Spleen (tissue), 11 donors: ENCODE measurements around the gene STIM1. TPM values are rescaled to one million over a fixed set of nuclear protein-coding genes. Genes with fewer than 3 reads are reported as not detected.
A peak's percentile ranks its signal among the peaks of the same experiment; 100 is the strongest.

Experiments
- DNase-seq: peaks from one replicate; pipeline ENCODE4 v3.0.0-alpha.2; 2020
- H3K27ac ChIP-seq, 8 donors: fragments of 200-600 bp; sonication (generic) in 7 of 8; 1 replicate in 4 of 8; 2 replicates in 4 of 8; pipeline versions ENCODE4 v1.5.0 to v1.8.0; 2016 to 2021; ENCODE audit warnings: inconsistent platforms in 4 of 8, mild to moderate bottlenecking in 4 of 8, moderate library complexity in 1 of 8
- H3K27me3 ChIP-seq, 7 donors: fragments of 200-600 bp; sonication (generic) in 6 of 7; replicated peaks in 1 of 7; 1 replicate in 4 of 7; 2 replicates in 3 of 7; pipeline versions ENCODE4 v1.5.0 to v1.8.0; 2016 to 2021; ENCODE audit warnings: inconsistent platforms in 3 of 7, mild to moderate bottlenecking in 1 of 7
- H3K36me3 ChIP-seq, 6 donors: fragments of 200-600 bp; sonication (generic) in 5 of 6; 1 replicate in 4 of 6; 2 replicates in 2 of 6; pipeline versions ENCODE4 v1.5.0 to v1.8.0; 2016 to 2021; ENCODE audit warnings: inconsistent platforms in 2 of 6
- H3K4me1 ChIP-seq, 6 donors: fragments of 200-600 bp; sonication (generic) in 5 of 6; 1 replicate in 3 of 6; 2 replicates in 3 of 6; pipeline versions ENCODE4 v1.5.0 to v1.8.0; 2016 to 2021; ENCODE audit warnings: inconsistent platforms in 3 of 6
- H3K4me3 ChIP-seq, 8 donors: fragments of 200-600 bp; sonication (generic) in 7 of 8; 1 replicate in 4 of 8; 2 replicates in 4 of 8; pipeline versions ENCODE4 v1.5.0 to v1.8.0; 2016 to 2021; ENCODE audit warnings: inconsistent platforms in 4 of 8, mild to moderate bottlenecking in 4 of 8, moderate library complexity in 2 of 8
- H3K9me3 ChIP-seq, 8 donors: fragments of 200-600 bp; sonication (generic) in 7 of 8; 1 replicate in 4 of 8; 2 replicates in 4 of 8; pipeline versions ENCODE4 v1.5.0 to v1.8.0; 2016 to 2021; ENCODE audit warnings: inconsistent platforms in 4 of 8
- CTCF ChIP-seq, 11 experiments: fragments of 200-600 bp in 7 of 11; fragments of 450-650 bp in 4 of 11; sonication (generic) in 4 of 11; IDR thresholded peaks in 8 of 11; conservative IDR thresholded peaks in 3 of 11; 1 replicate in 7 of 11; 2 replicates in 4 of 11; pipeline versions ENCODE4 v1.4.0 to v1.8.0; 2016 to 2021; ENCODE audit warnings: antibody characterized with exemption in 11 of 11, inconsistent platforms in 4 of 11, mild to moderate bottlenecking in 1 of 11
- POLR2A ChIP-seq, 3 donors: fragments of 450-650 bp; IDR thresholded peaks; one replicate each; pipeline ENCODE4 v1.5.1; 2017; ENCODE audit warnings: antibody characterized with exemption in 3 of 3, mild to moderate bottlenecking in 1 of 3
- POLR2AphosphoS5 ChIP-seq, 3 donors: sonication (generic); formaldehyde crosslinking; IDR thresholded peaks; one replicate each; pipeline ENCODE4 v1.5.1; 2017; ENCODE audit warnings: antibody characterized with exemption in 3 of 3
- WGBS, 5 donors: extraction: QIAGEN DNeasy Blood & Tissue Kit in 3 of 5; methylation state at CpG; one replicate each; pipeline versions ENCODE4 v1.1.5 to v1.1.7; 2013 to 2018; 5-methylcytosine and 5-hydroxymethylcytosine counted together
- intact Hi-C: fragments of 100-400 bp; cut with DNase I; formaldehyde crosslinking; loops from one replicate; pipeline ENCODE4 v1.15.0; 2023; ENCODE audit warnings: low total_unique reads
- polyA plus RNA-seq, 3 donors: library from polyadenylated mRNA; stranded (reverse); fragments of 200-250 nt; gene quantifications; one replicate each; pipeline ENCODE4 v1.2.1, GENCODE V29; 2013
- total RNA-seq, 7 donors: library from RNA; depleted of rRNA in 3 of 7; stranded (reverse); fragments of >200 nt in 3 of 7; fragmentation: NEBNext Ultra II Directional in 4 of 7; extraction: Animal tissue kit (Norgen Biotek cat#: 25700) in 4 of 7; gene quantifications; one replicate each; pipeline versions ENCODE4 v1.1.0 to v1.2.1, GENCODE V29; 2016 to 2021
- donor health status: healthy with polysubstance abuse.
- donor health status: DM: no; HTN: no; CAD: no; lungs with moderate emphysema.
- donor health status: DM: no; HTN: no; CAD: no.
- donor health status: Bipolar disorder and iron deficiency.
- donor health status: healthy.
- donor health status: DM: no; HTN: no; CAD: no.
- donor health status: DM: yes; HTN: yes; CAD: no.

The STIM1 gene
- total and polyA plus RNA-seq, 10 donors = 13.0 to 85.2 (median 58.0) TPM

GRCh38 chr11:3969200-3969599 lies 113.7 kb downstream of the STIM1 start:
- H3K4me3 ChIP-seq = no peak overlapping the region
- no peak for DNase-seq
- peak overlapping the region in 1 of 8 donors; percentile 37 for H3K27ac ChIP-seq
- peaks cover 0 to 28% (median 10%) of the 10 kb centered on the region in 6 donors for H3K36me3 ChIP-seq
- TF ChIP-seq POLR2A (IDR thresholded peaks at IDR 0.05) (no peak), CTCF (IDR thresholded peaks at IDR 0.05 in 8 of 11, conservative IDR thresholded peaks at IDR 0.05 in 3 of 11) (no peak), POLR2AphosphoS5 (IDR thresholded peaks at IDR 0.05) (no peak)
- no peaks in the 10 kb centered on the region for H3K27me3 ChIP-seq
- 88 to 99% (median 91%) methylated on average over 3 of the region's 3 CpGs for WGBS, 5 donors
- intact Hi-C loops = no loop called here
- H3K4me1 ChIP-seq = peaks cover 0 to 69% (median 3%) of the 10 kb centered on the region in 6 donors
- no peaks in the 10 kb centered on the region for H3K9me3 ChIP-seq

GRCh38 chr11:3969613-3970012 lies 114.1 kb downstream of the STIM1 start:
- no peaks in the 10 kb centered on the region for H3K27me3 ChIP-seq
- WGBS, 5 donors = 25 to 62% (median 37%) methylated on average over 1 of the region's 1 CpG
- no peak for DNase-seq
- no peaks in the 10 kb centered on the region for H3K9me3 ChIP-seq
- peak overlapping the region in 2 of 8 donors; percentile 30 to 37 for H3K27ac ChIP-seq
- H3K36me3 ChIP-seq = peaks cover 0 to 28% (median 10%) of the 10 kb centered on the region in 6 donors
- intact Hi-C loops = no loop called here
- H3K4me1 ChIP-seq = peaks cover 0 to 67% (median 3%) of the 10 kb centered on the region in 6 donors
- no peak for TF ChIP-seq POLR2A (IDR thresholded peaks at IDR 0.05)
- TF ChIP-seq POLR2AphosphoS5 (IDR thresholded peaks at IDR 0.05) = no peak
- TF ChIP-seq CTCF (IDR thresholded peaks at IDR 0.05 in 8 of 11, conservative IDR thresholded peaks at IDR 0.05 in 3 of 11) = no peak
- no peak overlapping the region for H3K4me3 ChIP-seq

GRCh38 chr11:3970108-3970507 lies 114.6 kb downstream of the STIM1 start:
- WGBS, 5 donors = 76 to 97% (median 92%) methylated on average over 2 of the region's 2 CpGs
- H3K27ac ChIP-seq = peak overlapping the region in 2 of 8 donors; percentile 34 to 37

More at GRCh38 chr11:3970108-3970507, 114.6 kb downstream of the STIM1 start:
- no peaks in the 10 kb centered on the region for H3K9me3 ChIP-seq
- no peak for DNase-seq
- peaks cover 0 to 28% (median 10%) of the 10 kb centered on the region in 6 donors for H3K36me3 ChIP-seq
- H3K4me3 ChIP-seq = no peak overlapping the region
- peaks cover 0 to 70% (median 3%) of the 10 kb centered on the region in 6 donors for H3K4me1 ChIP-seq
- intact Hi-C loops = no loop called here
- no peaks in the 10 kb centered on the region for H3K27me3 ChIP-seq
- no peak for TF ChIP-seq POLR2AphosphoS5 (IDR thresholded peaks at IDR 0.05)
- no peak for TF ChIP-seq POLR2A (IDR thresholded peaks at IDR 0.05)
- no peak for TF ChIP-seq CTCF (IDR thresholded peaks at IDR 0.05 in 8 of 11, conservative IDR thresholded peaks at IDR 0.05 in 3 of 11)
